Measurements from ENCODE around the gene FAM114A1.
"Not testable (repeated sequence)": the region's sequence is repeated elsewhere in the genome, so short reads cannot be mapped to it uniquely, and the experiment has no call there.

FAM114A1 gene

DNA sequence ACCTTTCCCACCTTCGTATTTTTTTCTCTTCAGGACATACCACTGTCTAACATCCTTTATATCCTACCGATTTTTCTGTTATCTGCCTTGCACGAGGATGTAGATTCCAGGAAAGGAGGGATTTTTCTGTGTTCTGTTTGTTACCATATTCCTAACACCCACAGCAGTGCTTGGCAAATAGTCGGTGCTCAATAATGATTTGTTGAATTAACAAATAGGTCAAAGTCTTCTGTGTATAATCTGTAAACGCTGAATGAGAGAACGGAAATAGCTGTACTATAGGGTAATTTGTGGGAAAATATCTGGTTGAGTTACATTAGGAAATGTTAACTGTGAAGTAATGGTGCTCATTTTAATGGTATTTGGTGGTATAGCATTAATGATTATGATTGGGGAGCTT, 83.1 kb downstream of the FAM114A1 start:
- H3K4me3 ChIP-seq (ENCODE audit: low read depth, low read length): no peak overlapping the region
- H3K4me1 ChIP-seq (ENCODE audit: control insufficient read depth, insufficient read depth, low read length): no peaks in the 10 kb centered on the region
- H3K27ac ChIP-seq (ENCODE audit: low read depth, low read length): no peak overlapping the region
- H3K27me3 ChIP-seq (ENCODE audit: control insufficient read depth, insufficient read depth, low read length): no peaks in the 10 kb centered on the region
- H3K9ac ChIP-seq (ENCODE audit: low read depth, low read length): no peak overlapping the region
- no peaks in the 10 kb centered on the region for H3K36me3 ChIP-seq (ENCODE audit: control insufficient read depth, insufficient read depth, low read length)
- H3K9me3 ChIP-seq (ENCODE audit: control insufficient read depth, insufficient read depth, low read length): no peaks in the 10 kb centered on the region

DNA sequence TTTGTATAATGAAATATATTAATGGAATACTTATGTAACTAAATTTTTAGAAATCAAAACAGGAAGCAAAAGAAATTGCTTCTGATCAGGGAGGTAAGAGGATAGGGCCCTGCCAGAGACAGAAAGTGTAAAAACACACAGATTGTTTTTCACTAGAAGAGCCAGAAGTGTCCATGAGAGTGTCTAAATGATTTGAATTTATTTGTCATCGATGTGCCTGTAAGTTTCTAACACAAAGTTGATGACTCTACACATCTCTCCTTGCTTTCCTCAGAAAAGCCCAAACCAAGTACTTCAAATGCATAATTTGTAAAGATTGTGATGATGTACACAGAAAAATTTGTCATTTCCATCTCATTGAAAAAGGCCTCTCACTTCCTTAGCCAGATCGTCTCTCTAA, 84.0 kb downstream of the FAM114A1 start:
- no peak overlapping the region for H3K4me3 ChIP-seq (ENCODE audit: low read depth, low read length)
- H3K9ac ChIP-seq (ENCODE audit: low read depth, low read length): no peak overlapping the region
- no peaks in the 10 kb centered on the region for H3K27me3 ChIP-seq (ENCODE audit: control insufficient read depth, insufficient read depth, low read length)
- H3K27ac ChIP-seq (ENCODE audit: low read depth, low read length): no peak overlapping the region
- H3K4me1 ChIP-seq (ENCODE audit: control insufficient read depth, insufficient read depth, low read length): no peaks in the 10 kb centered on the region
- no peaks in the 10 kb centered on the region for H3K9me3 ChIP-seq (ENCODE audit: control insufficient read depth, insufficient read depth, low read length)
- no peaks in the 10 kb centered on the region for H3K36me3 ChIP-seq (ENCODE audit: control insufficient read depth, insufficient read depth, low read length)

DNA sequence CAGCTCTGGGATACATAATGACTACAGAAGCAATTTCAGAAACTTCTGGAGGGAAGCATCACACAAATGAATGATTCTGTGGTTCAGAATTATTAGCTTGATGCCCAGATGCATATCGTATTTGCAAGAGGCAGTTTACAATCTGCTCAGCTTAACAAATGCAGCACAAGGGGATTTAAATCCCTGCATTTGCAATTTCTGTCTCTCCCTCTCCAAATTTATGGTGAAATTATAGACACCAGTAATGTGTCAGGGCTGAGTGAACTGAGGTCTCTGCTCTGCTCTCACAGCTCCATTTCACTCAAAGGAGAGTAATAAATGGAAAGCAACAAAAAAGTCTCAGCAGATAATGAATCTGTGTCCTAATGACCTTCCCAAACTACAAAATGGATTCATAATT, 84.4 kb downstream of the FAM114A1 start:
- Histone ChIP-seq H3K27me3 (ENCODE audit: control insufficient read depth, insufficient read depth, low read length) (no peaks in the 10 kb centered on the region), H3K9me3 (ENCODE audit: control insufficient read depth, insufficient read depth, low read length) (no peaks in the 10 kb centered on the region), H3K9ac (ENCODE audit: low read depth, low read length) (no peak overlapping the region)

DNA sequence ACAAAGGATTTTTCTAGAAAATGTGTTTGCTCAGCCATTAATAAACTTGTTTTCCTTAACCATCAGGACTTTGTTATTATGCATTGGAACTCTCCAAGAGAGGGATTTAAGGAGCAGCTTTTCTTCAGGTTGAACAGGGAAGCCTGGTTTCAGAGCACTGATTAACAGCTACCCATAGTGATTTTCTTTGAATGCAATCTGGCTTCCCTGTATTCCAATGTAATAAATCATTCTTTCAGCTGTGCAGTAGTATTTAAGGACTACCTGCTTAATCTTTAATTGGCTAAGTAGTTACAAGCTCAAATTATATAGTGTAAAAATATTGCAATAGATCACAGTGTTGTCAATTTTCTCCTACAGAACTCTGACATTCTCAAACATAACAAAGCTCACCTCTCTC, 87.1 kb downstream of the FAM114A1 start:
- Histone ChIP-seq H3K9me3 (ENCODE audit: control insufficient read depth, insufficient read depth, low read length) (no peaks in the 10 kb centered on the region), H3K4me3 (ENCODE audit: low read depth, low read length) (no peak overlapping the region), H3K4me1 (ENCODE audit: control insufficient read depth, insufficient read depth, low read length) (no peaks in the 10 kb centered on the region), H3K36me3 (ENCODE audit: control insufficient read depth, insufficient read depth, low read length) (no peaks in the 10 kb centered on the region), H3K27ac (ENCODE audit: low read depth, low read length) (no peak overlapping the region), H3K9ac (ENCODE audit: low read depth, low read length) (no peak overlapping the region), H3K27me3 (ENCODE audit: control insufficient read depth, insufficient read depth, low read length) (no peaks in the 10 kb centered on the region)

More for the DNA sequence above, 84.4 kb downstream of the FAM114A1 start:
- no peaks in the 10 kb centered on the region for H3K4me1 ChIP-seq (ENCODE audit: control insufficient read depth, insufficient read depth, low read length)
- no peak overlapping the region for H3K27ac ChIP-seq (ENCODE audit: low read depth, low read length)
- H3K4me3 ChIP-seq (ENCODE audit: low read depth, low read length): no peak overlapping the region
- H3K36me3 ChIP-seq (ENCODE audit: control insufficient read depth, insufficient read depth, low read length): no peaks in the 10 kb centered on the region

DNA sequence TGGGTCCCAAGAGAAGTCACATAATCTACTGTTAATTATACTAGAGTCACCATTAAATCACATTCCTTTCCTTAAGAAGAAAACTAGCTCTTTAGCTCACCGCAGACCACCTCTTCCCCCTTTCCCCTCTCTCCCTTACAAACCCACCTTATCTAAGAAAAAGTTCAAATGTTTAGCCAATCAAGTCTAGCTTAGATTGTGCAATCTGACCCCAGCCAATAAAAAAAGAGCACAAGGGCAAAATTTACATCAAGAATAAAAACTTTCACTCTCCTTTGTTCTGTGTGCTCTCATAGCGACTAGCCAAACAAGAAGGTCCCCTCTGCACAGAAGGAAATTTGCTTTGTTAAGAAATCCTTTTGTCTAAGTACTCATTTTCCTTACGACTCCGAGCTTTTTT, 88.4 kb downstream of the FAM114A1 start:
- Histone ChIP-seq H3K9ac (ENCODE audit: low read depth, low read length) (no peak overlapping the region), H3K27ac (ENCODE audit: low read depth, low read length) (no peak overlapping the region), H3K27me3 (ENCODE audit: control insufficient read depth, insufficient read depth, low read length) (no peaks in the 10 kb centered on the region), H3K4me1 (ENCODE audit: control insufficient read depth, insufficient read depth, low read length) (no peaks in the 10 kb centered on the region), H3K36me3 (ENCODE audit: control insufficient read depth, insufficient read depth, low read length) (no peaks in the 10 kb centered on the region), H3K9me3 (ENCODE audit: control insufficient read depth, insufficient read depth, low read length) (no peaks in the 10 kb centered on the region), H3K4me3 (ENCODE audit: low read depth, low read length) (no peak overlapping the region)

DNA sequence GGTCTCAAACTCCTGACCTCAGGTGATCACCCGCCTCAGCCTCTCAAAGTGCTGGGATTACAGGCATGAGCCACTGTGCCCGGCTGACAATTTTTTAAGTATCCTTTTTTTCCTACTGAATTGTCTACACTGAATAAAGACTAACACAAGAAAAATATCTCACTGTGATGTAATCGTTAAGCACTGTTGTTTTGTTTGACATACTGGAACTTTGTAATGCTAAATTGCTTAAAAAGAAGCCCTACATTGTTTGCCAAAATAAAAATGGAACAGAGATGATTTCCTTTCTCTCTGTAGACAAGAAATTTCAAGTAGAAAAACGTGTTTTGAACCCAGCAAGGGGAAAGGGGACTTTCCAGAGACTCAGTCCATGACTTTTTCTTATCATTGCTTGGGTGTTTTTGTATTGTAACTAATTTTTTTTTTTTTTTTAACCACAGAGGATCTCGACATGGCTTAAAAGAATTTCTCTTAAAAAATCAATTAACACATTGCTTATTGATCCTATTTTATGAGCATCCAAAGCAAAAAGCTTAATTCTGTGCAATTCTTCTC, 89.7 kb downstream of the FAM114A1 start:
- no peak overlapping the region for H3K9ac ChIP-seq (ENCODE audit: low read depth, low read length)

DNA sequence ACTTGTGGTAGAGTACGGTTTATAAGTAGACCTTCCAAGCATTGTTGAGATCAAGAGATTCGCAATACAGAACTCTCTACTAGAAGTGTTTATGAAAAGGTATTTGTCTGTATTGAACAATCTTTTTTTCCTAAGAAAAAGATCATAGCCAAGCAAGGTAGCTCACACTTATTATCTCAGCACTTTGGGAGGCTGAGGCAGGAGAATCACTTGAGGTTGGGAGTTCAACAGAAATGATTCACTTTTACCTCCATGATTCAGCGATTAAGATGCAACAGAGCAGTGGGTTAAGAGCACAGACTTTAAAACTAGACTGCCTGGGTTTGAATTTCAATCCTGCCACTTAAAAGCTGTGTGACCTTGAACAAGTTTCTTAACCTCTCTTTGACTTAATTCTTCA, 90.3 kb downstream of the FAM114A1 start:
- Histone ChIP-seq H3K36me3 (ENCODE audit: control insufficient read depth, insufficient read depth, low read length) (no peaks in the 10 kb centered on the region), H3K4me1 (ENCODE audit: control insufficient read depth, insufficient read depth, low read length) (no peaks in the 10 kb centered on the region), H3K9me3 (ENCODE audit: control insufficient read depth, insufficient read depth, low read length) (no peaks in the 10 kb centered on the region), H3K27me3 (ENCODE audit: control insufficient read depth, insufficient read depth, low read length) (no peaks in the 10 kb centered on the region), H3K27ac (ENCODE audit: low read depth, low read length) (no peak overlapping the region), H3K9ac (ENCODE audit: low read depth, low read length) (no peak overlapping the region), H3K4me3 (ENCODE audit: low read depth, low read length) (no peak overlapping the region)

More for the DNA sequence above, 89.7 kb downstream of the FAM114A1 start:
- H3K27ac ChIP-seq (ENCODE audit: low read depth, low read length): no peak overlapping the region
- no peaks in the 10 kb centered on the region for H3K27me3 ChIP-seq (ENCODE audit: control insufficient read depth, insufficient read depth, low read length)
- no peak overlapping the region for H3K4me3 ChIP-seq (ENCODE audit: low read depth, low read length)
- H3K36me3 ChIP-seq (ENCODE audit: control insufficient read depth, insufficient read depth, low read length): no peaks in the 10 kb centered on the region
- H3K4me1 ChIP-seq (ENCODE audit: control insufficient read depth, insufficient read depth, low read length): no peaks in the 10 kb centered on the region
- no peaks in the 10 kb centered on the region for H3K9me3 ChIP-seq (ENCODE audit: control insufficient read depth, insufficient read depth, low read length)

DNA sequence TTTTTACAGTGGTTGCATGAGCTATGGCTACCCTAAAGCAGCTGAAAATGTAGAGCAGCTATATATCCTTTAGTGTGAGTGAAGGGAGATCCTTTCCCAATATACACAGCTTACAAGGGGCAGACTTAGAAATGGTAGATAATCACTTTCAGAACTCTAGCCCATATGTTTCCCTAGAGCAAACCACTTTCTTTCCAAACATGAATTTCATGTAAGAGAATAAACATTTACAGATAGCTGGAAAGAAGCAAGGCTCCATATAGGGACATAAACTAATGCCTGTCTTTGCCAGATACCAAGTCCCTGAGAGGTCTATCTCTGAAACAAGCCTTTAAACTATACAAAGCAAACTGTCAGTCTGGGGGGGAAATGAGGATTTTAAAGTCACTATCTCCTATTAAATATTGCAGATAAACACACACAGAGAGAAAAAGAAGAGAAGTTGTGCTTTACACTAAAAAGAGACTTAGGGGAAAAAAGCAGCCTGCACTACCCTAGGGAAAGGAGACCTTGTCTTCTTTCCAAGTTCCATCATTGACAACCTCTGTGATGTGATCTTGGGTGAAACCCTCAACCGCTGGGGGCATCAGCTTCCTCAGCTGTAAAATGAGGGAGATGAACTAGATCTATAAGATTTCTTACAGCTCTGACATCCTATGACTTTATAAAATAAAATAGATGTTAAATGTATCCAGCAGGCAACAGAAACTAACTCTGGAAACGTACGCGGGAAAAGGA, 91.0 kb downstream of the FAM114A1 start:
- Histone ChIP-seq H3K4me1 (ENCODE audit: control insufficient read depth, insufficient read depth, low read length) (no peaks in the 10 kb centered on the region), H3K27ac (ENCODE audit: low read depth, low read length) (no peak overlapping the region), H3K9me3 (ENCODE audit: control insufficient read depth, insufficient read depth, low read length) (no peaks in the 10 kb centered on the region), H3K4me3 (ENCODE audit: low read depth, low read length) (no peak overlapping the region), H3K9ac (ENCODE audit: low read depth, low read length) (no peak overlapping the region), H3K27me3 (ENCODE audit: control insufficient read depth, insufficient read depth, low read length) (no peaks in the 10 kb centered on the region), H3K36me3 (ENCODE audit: control insufficient read depth, insufficient read depth, low read length) (no peaks in the 10 kb centered on the region)

DNA sequence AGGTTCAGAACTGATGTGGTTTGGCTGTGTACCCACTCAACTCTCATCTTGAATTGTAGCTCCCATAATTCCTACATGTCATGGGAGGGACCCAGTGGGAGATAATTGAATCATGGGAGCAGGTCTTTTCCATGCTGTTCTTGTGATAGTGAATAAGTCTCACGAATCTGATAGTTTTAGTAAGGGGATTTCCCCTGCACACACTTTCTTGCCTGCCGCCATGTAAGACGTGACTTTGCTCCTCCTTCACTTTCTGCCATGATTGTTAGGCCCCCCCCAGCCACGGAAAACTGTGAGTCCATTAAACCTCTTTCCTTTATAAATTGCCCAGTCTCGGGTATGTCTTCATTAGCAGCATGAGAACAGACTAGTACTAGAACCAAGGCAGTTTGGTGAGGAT, 91.6 kb downstream of the FAM114A1 start:
- H3K27ac ChIP-seq (ENCODE audit: low read depth, low read length); H3K4me3 ChIP-seq (ENCODE audit: low read depth, low read length); H3K27me3 ChIP-seq (ENCODE audit: control insufficient read depth, insufficient read depth, low read length); H3K9ac ChIP-seq (ENCODE audit: low read depth, low read length); H3K4me1 ChIP-seq (ENCODE audit: control insufficient read depth, insufficient read depth, low read length); H3K9me3 ChIP-seq (ENCODE audit: control insufficient read depth, insufficient read depth, low read length); H3K36me3 ChIP-seq (ENCODE audit: control insufficient read depth, insufficient read depth, low read length): not testable (repeated sequence)

DNA sequence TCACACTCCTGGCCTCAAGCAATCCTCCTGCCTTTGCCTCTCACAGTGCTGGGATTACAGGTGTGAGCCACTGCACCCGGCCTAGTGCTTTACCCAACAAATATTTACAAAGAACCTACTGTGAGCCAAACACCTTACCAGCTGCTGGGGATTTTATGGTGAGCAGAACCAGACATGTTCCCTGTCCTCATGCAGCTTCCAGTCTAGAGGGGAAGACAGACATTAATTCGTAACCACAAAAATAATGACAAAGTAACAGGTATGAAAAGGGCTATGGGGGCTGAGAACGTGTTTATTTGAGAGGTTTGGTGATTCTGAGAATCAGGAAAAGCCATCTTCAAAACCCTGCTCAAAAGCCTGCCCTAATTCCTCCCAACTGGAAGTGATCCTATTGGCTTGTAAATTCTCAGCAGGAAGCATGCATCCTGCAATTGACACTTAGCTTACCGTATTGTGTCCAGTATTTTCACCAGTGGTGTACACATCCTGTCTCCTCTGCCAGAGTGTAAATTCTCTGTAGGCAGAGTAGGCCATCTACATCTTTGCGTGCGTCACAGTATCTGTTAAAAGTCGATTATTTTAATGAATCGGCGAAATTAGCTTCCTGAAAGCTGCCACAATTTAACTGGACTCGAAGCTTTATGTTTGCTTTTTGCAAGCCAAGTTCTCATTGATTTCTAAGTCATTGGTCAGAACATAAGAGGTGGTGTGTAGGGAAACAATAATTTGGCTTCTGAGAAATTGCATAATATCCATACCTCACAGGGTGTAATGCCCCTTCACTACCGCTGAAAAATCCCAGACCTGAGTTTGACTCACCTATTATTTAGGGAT, 97.6 kb downstream of the FAM114A1 start:
- Histone ChIP-seq H3K4me1 (ENCODE audit: control insufficient read depth, insufficient read depth, low read length) (no peaks in the 10 kb centered on the region), H3K9me3 (ENCODE audit: control insufficient read depth, insufficient read depth, low read length) (no peaks in the 10 kb centered on the region), H3K27me3 (ENCODE audit: control insufficient read depth, insufficient read depth, low read length) (no peaks in the 10 kb centered on the region), H3K27ac (ENCODE audit: low read depth, low read length) (no peak overlapping the region), H3K9ac (ENCODE audit: low read depth, low read length) (no peak overlapping the region), H3K36me3 (ENCODE audit: control insufficient read depth, insufficient read depth, low read length) (no peaks in the 10 kb centered on the region), H3K4me3 (ENCODE audit: low read depth, low read length) (no peak overlapping the region)

DNA sequence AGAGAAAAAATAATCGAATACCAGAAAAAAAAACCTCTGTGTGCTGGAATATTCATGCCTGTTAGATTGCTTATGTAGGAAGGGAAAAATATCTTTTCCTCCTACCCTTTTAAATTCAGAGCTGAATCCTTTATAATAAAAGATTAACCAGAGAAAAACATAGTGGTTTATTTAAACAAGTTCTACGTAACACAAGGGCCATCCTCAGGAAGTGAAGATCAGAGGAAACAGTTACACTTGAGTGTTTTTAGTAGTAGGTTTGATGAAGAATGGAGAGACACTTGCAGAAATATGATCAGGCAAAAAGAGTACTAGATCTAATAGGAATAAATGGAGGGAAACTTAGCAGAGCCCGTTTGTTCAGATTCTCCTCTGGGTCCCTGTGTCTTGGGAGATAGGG, 98.3 kb downstream of the FAM114A1 start:
- no peaks in the 10 kb centered on the region for H3K36me3 ChIP-seq (ENCODE audit: control insufficient read depth, insufficient read depth, low read length)

More for the DNA sequence above, 98.3 kb downstream of the FAM114A1 start:
- Histone ChIP-seq H3K4me3 (ENCODE audit: low read depth, low read length) (no peak overlapping the region), H3K9me3 (ENCODE audit: control insufficient read depth, insufficient read depth, low read length) (no peaks in the 10 kb centered on the region), H3K27ac (ENCODE audit: low read depth, low read length) (no peak overlapping the region), H3K27me3 (ENCODE audit: control insufficient read depth, insufficient read depth, low read length) (no peaks in the 10 kb centered on the region), H3K9ac (ENCODE audit: low read depth, low read length) (no peak overlapping the region), H3K4me1 (ENCODE audit: control insufficient read depth, insufficient read depth, low read length) (no peaks in the 10 kb centered on the region)
